ENCODE results near the gene GABRB1. TPM values are rescaled to one million over a fixed set of nuclear protein-coding genes. Genes with fewer than 3 reads are reported as not detected.

The GABRB1 gene
- total RNA-seq, 1 donor from 2014 or later, result not detected

DNA sequence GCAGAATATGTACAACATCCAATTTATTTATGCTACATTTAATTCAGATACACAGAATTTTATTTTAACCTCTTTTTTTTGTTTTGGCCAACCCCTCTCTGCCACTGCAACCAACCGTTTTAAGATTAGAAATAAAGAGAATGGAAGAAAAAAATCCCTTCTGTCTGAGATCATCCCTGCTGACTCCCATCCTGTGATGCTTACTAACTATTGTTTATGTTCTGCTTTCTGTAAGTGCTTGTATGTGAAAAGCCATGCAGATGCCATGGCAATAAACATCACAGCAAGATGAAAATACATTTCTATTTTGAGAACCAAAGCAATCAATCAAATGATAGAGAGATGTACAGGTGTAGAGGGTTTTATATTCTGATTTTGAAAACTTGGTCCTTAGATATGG is 70.1 kb downstream of the GABRB1 start:
- Histone ChIP-seq H3K27me3 (no peaks in the 10 kb centered on the region), H3K4me3 (no peak overlapping the region), H3K9me3 (no peaks in the 10 kb centered on the region), H3K27ac (no peak overlapping the region), H3K4me1 (no peaks in the 10 kb centered on the region), H3K36me3 (no peaks in the 10 kb centered on the region)
- no peak for TF ChIP-seq POLR2A (IDR thresholded peaks at IDR 0.05)
- TF ChIP-seq, protein P1, sequence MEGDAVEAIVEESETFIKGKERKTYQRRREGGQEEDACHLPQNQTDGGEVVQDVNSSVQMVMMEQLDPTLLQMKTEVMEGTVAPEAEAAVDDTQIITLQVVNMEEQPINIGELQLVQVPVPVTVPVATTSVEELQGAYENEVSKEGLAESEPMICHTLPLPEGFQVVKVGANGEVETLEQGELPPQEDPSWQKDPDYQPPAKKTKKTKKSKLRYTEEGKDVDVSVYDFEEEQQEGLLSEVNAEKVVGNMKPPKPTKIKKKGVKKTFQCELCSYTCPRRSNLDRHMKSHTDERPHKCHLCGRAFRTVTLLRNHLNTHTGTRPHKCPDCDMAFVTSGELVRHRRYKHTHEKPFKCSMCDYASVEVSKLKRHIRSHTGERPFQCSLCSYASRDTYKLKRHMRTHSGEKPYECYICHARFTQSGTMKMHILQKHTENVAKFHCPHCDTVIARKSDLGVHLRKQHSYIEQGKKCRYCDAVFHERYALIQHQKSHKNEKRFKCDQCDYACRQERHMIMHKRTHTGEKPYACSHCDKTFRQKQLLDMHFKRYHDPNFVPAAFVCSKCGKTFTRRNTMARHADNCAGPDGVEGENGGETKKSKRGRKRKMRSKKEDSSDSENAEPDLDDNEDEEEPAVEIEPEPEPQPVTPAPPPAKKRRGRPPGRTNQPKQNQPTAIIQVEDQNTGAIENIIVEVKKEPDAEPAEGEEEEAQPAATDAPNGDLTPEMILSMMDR (IDR thresholded peaks at IDR 0.05), result no peak
- no peak for TF ChIP-seq POLR2AphosphoS5 (IDR thresholded peaks at IDR 0.05; ENCODE audit: insufficient read depth in 1 of 2, low read depth in 1 of 2)
- DNase-seq (ENCODE audit: extremely low spot score in 2 of 2), result no peak
- intact Hi-C loops (cut with DNase I), result no loop called here

GRCh38 chr4:47104986-47105385 is 73.6 kb downstream of the GABRB1 start:
- no peaks in the 10 kb centered on the region for H3K4me1 ChIP-seq
- H3K36me3 ChIP-seq, result no peaks in the 10 kb centered on the region
- H3K27me3 ChIP-seq, result no peaks in the 10 kb centered on the region
- H3K9me3 ChIP-seq, result no peaks in the 10 kb centered on the region
- no peak for DNase-seq (ENCODE audit: extremely low spot score in 2 of 2)
- no peak overlapping the region for H3K4me3 ChIP-seq
- H3K27ac ChIP-seq, result no peak overlapping the region
- intact Hi-C loops (cut with DNase I), result no loop called here
- TF ChIP-seq POLR2A (IDR thresholded peaks at IDR 0.05), result no peak
- TF ChIP-seq POLR2AphosphoS5 (IDR thresholded peaks at IDR 0.05; ENCODE audit: insufficient read depth in 1 of 2, low read depth in 1 of 2), result no peak
- TF ChIP-seq, protein P1 (IDR thresholded peaks at IDR 0.05), result no peak

GRCh38 chr4:47106561-47106960 is 75.2 kb downstream of the GABRB1 start:
- intact Hi-C loops (cut with DNase I), result no loop called here
- TF ChIP-seq, protein P1 (IDR thresholded peaks at IDR 0.05), result no peak
- TF ChIP-seq POLR2AphosphoS5 (IDR thresholded peaks at IDR 0.05; ENCODE audit: insufficient read depth in 1 of 2, low read depth in 1 of 2) (no peak), POLR2A (IDR thresholded peaks at IDR 0.05) (no peak)
- Histone ChIP-seq H3K27ac (no peak overlapping the region), H3K4me3 (no peak overlapping the region), H3K9me3 (no peaks in the 10 kb centered on the region), H3K27me3 (no peaks in the 10 kb centered on the region), H3K4me1 (no peaks in the 10 kb centered on the region), H3K36me3 (no peaks in the 10 kb centered on the region)
- DNase-seq (ENCODE audit: extremely low spot score in 2 of 2), result no peak

- Histone ChIP-seq H3K4me3 (no peak overlapping the region), H3K27ac (no peak overlapping the region), H3K27me3 (no peaks in the 10 kb centered on the region), H3K36me3 (no peaks in the 10 kb centered on the region), H3K9me3 (no peaks in the 10 kb centered on the region), H3K4me1 (no peaks in the 10 kb centered on the region)
- TF ChIP-seq POLR2AphosphoS5 (IDR thresholded peaks at IDR 0.05; ENCODE audit: insufficient read depth in 1 of 2, low read depth in 1 of 2) (no peak), POLR2A (IDR thresholded peaks at IDR 0.05) (no peak)
- TF ChIP-seq, protein P1 (IDR thresholded peaks at IDR 0.05), result no peak
- intact Hi-C loops (cut with DNase I), result no loop called here
- DNase-seq (ENCODE audit: extremely low spot score in 2 of 2), result no peak
Measured at GRCh38 chr4:47109379-47109778, 78.0 kb downstream of the GABRB1 start.

- intact Hi-C loops (cut with DNase I), result no loop called here
- Histone ChIP-seq H3K27me3 (no peaks in the 10 kb centered on the region), H3K9me3 (no peaks in the 10 kb centered on the region), H3K36me3 (no peaks in the 10 kb centered on the region), H3K27ac (no peak overlapping the region), H3K4me1 (no peaks in the 10 kb centered on the region), H3K4me3 (no peak overlapping the region)
- DNase-seq (ENCODE audit: extremely low spot score in 2 of 2), result no peak
- no peak for TF ChIP-seq POLR2A (IDR thresholded peaks at IDR 0.05)
- TF ChIP-seq, protein P1 (IDR thresholded peaks at IDR 0.05), result no peak
- TF ChIP-seq POLR2AphosphoS5 (IDR thresholded peaks at IDR 0.05; ENCODE audit: insufficient read depth in 1 of 2, low read depth in 1 of 2), result no peak
Measured at GRCh38 chr4:47110546-47111132, 79.3 kb downstream of the GABRB1 start.

All from vagina (tissue), 2 donors.